CD4-positive, alpha-beta T cell (primary cell): Measurements from ENCODE around the gene RSBN1. TPM values are rescaled to one million over a fixed set of nuclear protein-coding genes. Genes with fewer than 3 reads are reported as not detected.
A peak's percentile ranks its signal among the peaks of the same experiment; 100 is the strongest.

Source experiments
- ATAC-seq: fragments of 200-7000 bp; cut with Tn5 transposase; one replicate; pipeline ENCODE4 v1.10.0; 2022; ENCODE audit warnings: mild to moderate bottlenecking; ENCODE audit not compliant: poor library complexity
- CTCF ChIA-PET: fragments of 350-600 bp; sonication (Branson Sonifier 250); formaldehyde crosslinking; loops from one replicate; lab custom pipeline; 2021; ENCODE audit warnings: antibody characterized with exemption, inconsistent platforms; lab: Charles Lee
- POLR2A ChIA-PET: fragments of 350-600 bp; sonication (Branson Sonifier 250); formaldehyde crosslinking; loops from one replicate; lab custom pipeline; 2021; ENCODE audit warnings: antibody characterized with exemption, inconsistent platforms; lab: Charles Lee
- DNase-seq, 14 experiments: peaks; one replicate each; pipeline ENCODE4 v3.0.0-alpha.2; 2013 to 2020; ENCODE audit warnings: mixed read lengths in 2 of 14
- H3K27ac ChIP-seq, 2 donors: one replicate each; pipeline versions ENCODE4 v1.5.1 to v1.7.0; 2013; ENCODE audit warnings: low read length in 2 of 2, low read depth in 1 of 2, mild to moderate bottlenecking in 1 of 2
- H3K27me3 ChIP-seq, 2 experiments: 1 replicate in 1 of 2; 2 replicates in 1 of 2; pipeline versions ENCODE4 v1.6.1 to v1.7.0; 2013; ENCODE audit warnings: low read length in 2 of 2, control low read depth in 1 of 2, mild to moderate bottlenecking in 1 of 2, moderate library complexity in 1 of 2; ENCODE audit not compliant: insufficient read depth in 2 of 2, control insufficient read depth in 1 of 2
- H3K36me3 ChIP-seq: one replicate; pipeline ENCODE4 v1.6.1; 2013; ENCODE audit warnings: low read length, control low read depth; ENCODE audit not compliant: insufficient read depth
- H3K4me1 ChIP-seq: one replicate; pipeline ENCODE4 v1.6.1; 2013; ENCODE audit warnings: low read length, control low read depth; ENCODE audit not compliant: insufficient read depth
- H3K4me3 ChIP-seq: one replicate; pipeline ENCODE4 v1.5.1; 2013; ENCODE audit warnings: mild to moderate bottlenecking, low read length, moderate library complexity
- H3K9me3 ChIP-seq, 2 experiments: 1 replicate in 1 of 2; 2 replicates in 1 of 2; pipeline versions ENCODE4 v1.6.1 to v1.7.0; 2013; ENCODE audit warnings: low read length in 2 of 2, mild to moderate bottlenecking in 2 of 2, control low read depth in 1 of 2, moderate library complexity in 1 of 2; ENCODE audit not compliant: control insufficient read depth in 1 of 2, insufficient read depth in 1 of 2
- H3K27ac Mint-ChIP-seq: one replicate; pipeline ENCODE4 v1.8.0; 2020; ENCODE audit warnings: mixed read lengths
- H3K27me3 Mint-ChIP-seq: one replicate; pipeline ENCODE4 v1.8.0; 2021; ENCODE audit warnings: mixed read lengths
- H3K36me3 Mint-ChIP-seq: one replicate; pipeline ENCODE4 v1.8.0; 2021; ENCODE audit warnings: low read depth, mixed read lengths
- H3K4me1 Mint-ChIP-seq: one replicate; pipeline ENCODE4 v1.8.0; 2021; ENCODE audit warnings: low read depth, mixed read lengths
- H3K4me3 Mint-ChIP-seq: one replicate; pipeline ENCODE4 v1.8.0; 2020; ENCODE audit warnings: mild to moderate bottlenecking, mixed read lengths
- H3K9me3 Mint-ChIP-seq: one replicate; pipeline ENCODE4 v1.8.0; 2020; ENCODE audit warnings: mixed read lengths
- CTCF ChIP-seq: fragments of 200-600 bp; IDR thresholded peaks from one replicate; pipeline ENCODE4 v1.8.0; 2022; ENCODE audit warnings: antibody characterized with exemption, mild to moderate bottlenecking
- intact Hi-C, 2 experiments: fragments of 100-400 bp; cut with DNase I in 1 of 2; cut with micrococcal nuclease in 1 of 2; formaldehyde crosslinking; loops; one replicate each; pipeline versions ENCODE4 v1.15.1 to v1.9.0; 2023 to 2025; cut with DNase I, micrococcal nuclease
- total RNA-seq, 174 experiments: library from RNA in 2 of 174; stranded (reverse) in 2 of 174; gene quantifications; one replicate each; pipeline ENCODE4 v1.2.3 and lab custom pipeline; 2021 to 2026

RSBN1 gene
- total RNA-seq, 2 experiments from 2014 or later: 44.2 to 44.6 TPM

DNA sequence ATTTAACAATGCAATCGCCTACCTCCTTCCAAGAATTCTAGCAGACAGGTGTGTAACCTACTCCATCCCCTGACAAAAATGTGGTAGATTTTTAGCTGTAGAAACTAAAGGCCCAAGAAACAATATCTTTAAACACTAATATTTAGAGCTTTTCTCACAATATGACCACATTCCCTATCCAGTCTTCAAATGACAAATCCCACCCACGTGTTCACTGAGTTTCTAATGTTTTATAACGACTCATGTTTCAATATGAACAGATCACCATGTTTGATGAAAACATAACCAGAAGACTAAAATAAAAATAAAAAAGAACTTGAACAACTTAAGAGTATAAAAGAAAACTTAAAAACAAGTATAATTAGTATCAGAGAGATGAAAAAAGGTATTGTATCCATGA lies 24.6 kb downstream of the RSBN1 start:
- H3K27ac ChIP-seq: no peak overlapping the region
- peaks cover 7% of the 10 kb centered on the region for H3K36me3 ChIP-seq
- Mint-ChIP-seq H3K9me3 (no peaks in the 10 kb centered on the region), H3K4me3 (no peak overlapping the region), H3K36me3 (peaks cover 35% of the 10 kb centered on the region), H3K27ac (no peak overlapping the region), H3K27me3 (no peaks in the 10 kb centered on the region), H3K4me1 (peaks cover 72% of the 10 kb centered on the region)
- H3K27me3 ChIP-seq: no peaks in the 10 kb centered on the region
- no peak for DNase-seq
- ATAC-seq: no peak
- no peak for TF ChIP-seq CTCF
- POLR2A ChIA-PET: interaction anchor here (2.7 kb wide), 1 partner anchor 24 kb away, joined by 10 read pairs; the partner anchor contains the start of gene RSBN1
- peaks cover 34% of the 10 kb centered on the region for H3K4me1 ChIP-seq
- intact Hi-C loops: no loop called here
- H3K4me3 ChIP-seq: no peak overlapping the region
- no peaks in the 10 kb centered on the region for H3K9me3 ChIP-seq
- CTCF ChIA-PET: interaction anchor here (1.5 kb wide), 1 partner anchor 9 kb away, joined by 3 read pairs; no protein-coding TSS in a partner anchor

- peaks cover 56% of the 10 kb centered on the region for H3K4me1 Mint-ChIP-seq
- ChIA-PET CTCF (interaction anchor here (1.3 to 1.5 kb wide), 3 partner anchors 9 to 713 kb away, joined by 3 to 4 read pairs (median 4); partner anchors contain the start of gene LRIG2), POLR2A (interaction anchor here (0.7 to 4.0 kb wide), 3 partner anchors 19 to 26 kb away, joined by 4 to 59 read pairs (median 6); partner anchors contain the start of genes PHTF1 and RSBN1)
- no peak for ATAC-seq
- peak overlapping the region; percentile 72 for H3K27ac Mint-ChIP-seq
- peaks cover 29% of the 10 kb centered on the region for H3K36me3 Mint-ChIP-seq
- Histone ChIP-seq H3K9me3 (no peaks in the 10 kb centered on the region), H3K27me3 (no peaks in the 10 kb centered on the region), H3K4me1 (peaks cover 30% of the 10 kb centered on the region), H3K27ac (peak overlapping the region in 1 of 2 donors; percentile 65), H3K36me3 (peaks cover 7% of the 10 kb centered on the region), H3K4me3 (no peak overlapping the region)
- no peaks in the 10 kb centered on the region for H3K9me3 Mint-ChIP-seq
- TF ChIP-seq CTCF: no peak
- no peaks in the 10 kb centered on the region for H3K27me3 Mint-ChIP-seq
- H3K4me3 Mint-ChIP-seq: no peak overlapping the region
- intact Hi-C loops: no loop called here
- no peak for DNase-seq
Measured at GRCh38 chr1:113786069-113786468, 26.2 kb downstream of the RSBN1 start.

GRCh38 chr1:113784104-113784779 lies 28.0 kb downstream of the RSBN1 start:
- H3K27me3 Mint-ChIP-seq: no peaks in the 10 kb centered on the region
- DNase-seq (peak in 4 of 14 experiments; percentile 9 to 71 (median 47)), ATAC-seq (peak; percentile 49)
- peaks cover 38% of the 10 kb centered on the region for H3K4me1 Mint-ChIP-seq
- H3K4me3 ChIP-seq: peak overlapping the region; percentile 11
- H3K4me3 Mint-ChIP-seq: peak overlapping the region; percentile 28
- H3K36me3 ChIP-seq: peaks cover 6% of the 10 kb centered on the region
- peak overlapping the region; percentile 67 to 80 for H3K27ac ChIP-seq
- no peaks in the 10 kb centered on the region for H3K9me3 ChIP-seq
- no peaks in the 10 kb centered on the region for H3K27me3 ChIP-seq
- intact Hi-C loops: loop anchor here in 1 of 2 experiments (5.0 kb wide), 1 partner anchor 88 kb away; the partner anchor contains the start of gene PTPN22
- TF ChIP-seq CTCF: no peak
- ChIA-PET CTCF (interaction anchor here (0.8 to 1.1 kb wide), 3 partner anchors 8 to 28 kb away, joined by 3 to 4 read pairs (median 3); partner anchors contain the start of gene RSBN1), POLR2A (interaction anchor here (0.6 to 4.0 kb wide), 10 partner anchors 8 to 712 kb away, joined by 3 to 59 read pairs (median 4); partner anchors contain the start of genes LRIG2, PHTF1 and RSBN1)
- no peak overlapping the region for H3K27ac Mint-ChIP-seq
- no peaks in the 10 kb centered on the region for H3K9me3 Mint-ChIP-seq
- H3K36me3 Mint-ChIP-seq: peaks cover 11% of the 10 kb centered on the region
- peaks cover 41% of the 10 kb centered on the region for H3K4me1 ChIP-seq
